ENCODE measurements around the gene ADGRE1.
"Not testable (repeated sequence)": the region's sequence is repeated elsewhere in the genome, so short reads cannot be mapped to it uniquely, and the experiment has no call there.

The ADGRE1 gene

GRCh38 chr19:6887316-6887715, at the start of gene ADGRE1:
ADGRE1 (plus strand) TSS chr19:6887579; CDS start chr19:6887609, 30 bp downstream.
- no peak for DNase-seq

GRCh38 chr19:6838062-6838655, 49.2 kb upstream of the ADGRE1 start:
- no peak for DNase-seq

- DNase-seq = no peak
Measured at GRCh38 chr19:6842871-6843607, 44.3 kb upstream of the ADGRE1 start.

GRCh38 chr19:6847828-6848200, 39.6 kb upstream of the ADGRE1 start:
- no peak for DNase-seq

GRCh38 chr19:6848986-6849385, 38.4 kb upstream of the ADGRE1 start:
- no peak for DNase-seq

- no peak for DNase-seq
Measured at GRCh38 chr19:6849876-6850275, 37.5 kb upstream of the ADGRE1 start.

GRCh38 chr19:6851359-6851758, 36.0 kb upstream of the ADGRE1 start:
- no peak for DNase-seq

- no peak for DNase-seq
Measured at GRCh38 chr19:6852001-6852400, 35.4 kb upstream of the ADGRE1 start.

GRCh38 chr19:6853868-6854267, 33.5 kb upstream of the ADGRE1 start:
- no peak for DNase-seq

GRCh38 chr19:6854758-6855157, 32.6 kb upstream of the ADGRE1 start:
- DNase-seq = no peak

- no peak for DNase-seq
Measured at GRCh38 chr19:6856749-6857372, 30.5 kb upstream of the ADGRE1 start.

GRCh38 chr19:6861683-6862286, 25.6 kb upstream of the ADGRE1 start:
- DNase-seq = no peak

GRCh38 chr19:6862673-6863078, 24.7 kb upstream of the ADGRE1 start:
- DNase-seq = peak; percentile 71

- no peak for DNase-seq
Measured at GRCh38 chr19:6864325-6864940, 22.9 kb upstream of the ADGRE1 start.

- no peak for DNase-seq
Measured at GRCh38 chr19:6865849-6866248, 21.5 kb upstream of the ADGRE1 start.

GRCh38 chr19:6866741-6867151, 20.6 kb upstream of the ADGRE1 start:
- DNase-seq = no peak

GRCh38 chr19:6868351-6868750, 19.0 kb upstream of the ADGRE1 start:
- DNase-seq = no peak

GRCh38 chr19:6869151-6869882, 18.1 kb upstream of the ADGRE1 start:
- DNase-seq = not testable (repeated sequence)

GRCh38 chr19:6873708-6874431, 13.5 kb upstream of the ADGRE1 start:
- DNase-seq = no peak

- no peak for DNase-seq
Measured at GRCh38 chr19:6875218-6875617, 12.2 kb upstream of the ADGRE1 start.

GRCh38 chr19:6876748-6877147, 10.6 kb upstream of the ADGRE1 start:
- DNase-seq = no peak

GRCh38 chr19:6877766-6878165, 9.6 kb upstream of the ADGRE1 start:
- no peak for DNase-seq
